HG02759 (cell line): ENCODE data around the gene MICALL1.
"Not testable (repeated sequence)": the region's sequence is repeated elsewhere in the genome, so short reads cannot be mapped to it uniquely, and the experiment has no call there.

ENCODE experiments used
- ATAC-seq: cut with Tn5 transposase; IDR thresholded peaks from one replicate; pipeline ENCODE4 v1.9.1; 2021; ENCODE audit warnings: mild to moderate bottlenecking, moderate library complexity; ENCODE audit not compliant: unreplicated experiment

MICALL1 gene

DNA sequence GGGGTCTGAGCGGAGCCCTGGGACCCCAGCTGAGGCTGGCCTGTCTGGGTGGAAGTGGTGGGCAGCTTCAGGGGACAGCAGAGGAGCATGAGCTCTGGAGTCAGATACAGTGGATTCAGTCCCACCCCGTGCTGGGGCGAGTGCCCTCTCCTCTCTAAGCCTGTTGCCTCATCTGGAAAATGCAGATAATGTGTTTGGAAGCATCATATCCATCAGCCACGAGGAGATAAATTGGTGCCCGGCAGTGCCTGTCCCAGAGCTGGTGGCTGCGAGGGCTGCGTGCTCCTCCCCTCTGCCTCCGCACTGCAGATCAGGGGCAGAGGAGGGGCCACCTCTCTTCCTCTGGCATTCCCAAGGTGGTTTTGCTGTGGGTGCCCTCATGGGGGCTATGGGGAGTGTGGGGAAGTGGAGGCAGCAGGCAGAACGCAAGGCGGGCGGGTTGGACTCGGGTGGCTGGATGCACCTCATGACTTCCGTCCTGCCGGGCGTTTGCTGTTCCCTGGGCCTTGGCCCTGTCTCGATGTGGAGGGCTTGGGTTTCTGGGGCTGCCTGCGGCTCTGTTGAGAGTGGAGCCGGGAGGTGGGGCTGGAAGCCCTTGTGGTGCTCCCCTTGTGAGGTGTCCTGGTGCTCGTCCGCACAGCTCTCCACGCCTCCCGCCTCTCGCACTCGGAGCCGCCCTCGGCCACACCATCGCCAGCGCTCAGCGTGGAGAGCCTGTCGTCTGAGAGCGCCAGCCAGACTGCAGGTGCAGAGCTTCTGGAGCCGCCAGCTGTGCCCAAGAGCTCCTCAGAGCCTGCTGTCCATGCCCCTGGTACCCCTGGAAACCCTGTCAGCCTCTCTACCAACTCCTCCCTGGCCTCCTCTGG, 20.9 kb downstream of the MICALL1 start:
- no peak for ATAC-seq

DNA sequence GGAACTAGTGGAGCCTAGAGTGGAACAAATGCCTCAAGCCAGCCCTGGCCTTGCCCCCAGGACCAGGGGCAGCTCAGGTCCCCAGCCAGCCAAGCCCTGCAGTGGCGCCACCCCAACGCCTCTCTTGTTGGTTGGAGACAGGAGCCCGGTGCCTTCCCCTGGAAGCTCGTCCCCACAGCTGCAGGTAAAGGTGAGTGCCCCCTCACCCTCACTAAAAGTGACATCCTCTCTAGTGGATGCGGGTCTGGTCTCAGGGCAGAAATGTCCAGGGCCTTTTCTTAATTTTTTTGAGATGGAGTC, 21.5 kb downstream of the MICALL1 start:
- ATAC-seq = no peak

DNA sequence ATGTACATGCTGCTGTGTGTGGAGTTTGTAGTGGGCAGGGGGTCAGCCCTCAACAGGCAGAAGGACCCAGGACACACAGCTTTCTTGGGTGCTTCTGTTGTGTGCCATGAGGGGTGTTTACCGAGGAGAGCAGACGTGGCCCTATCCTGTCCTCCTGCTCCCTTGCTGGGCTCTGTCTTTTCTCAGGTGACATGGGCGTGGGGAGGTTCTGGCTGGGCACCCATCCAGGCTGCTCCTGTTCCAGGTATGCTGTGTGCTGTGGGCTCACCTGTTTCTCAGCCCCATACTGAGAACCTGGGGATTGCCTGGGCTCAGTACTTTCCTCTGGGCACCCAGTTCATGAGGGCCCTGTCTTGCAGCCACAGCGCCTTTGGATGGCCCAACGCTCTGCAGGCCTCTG, 23.3 kb downstream of the MICALL1 start:
- ATAC-seq = no peak

DNA sequence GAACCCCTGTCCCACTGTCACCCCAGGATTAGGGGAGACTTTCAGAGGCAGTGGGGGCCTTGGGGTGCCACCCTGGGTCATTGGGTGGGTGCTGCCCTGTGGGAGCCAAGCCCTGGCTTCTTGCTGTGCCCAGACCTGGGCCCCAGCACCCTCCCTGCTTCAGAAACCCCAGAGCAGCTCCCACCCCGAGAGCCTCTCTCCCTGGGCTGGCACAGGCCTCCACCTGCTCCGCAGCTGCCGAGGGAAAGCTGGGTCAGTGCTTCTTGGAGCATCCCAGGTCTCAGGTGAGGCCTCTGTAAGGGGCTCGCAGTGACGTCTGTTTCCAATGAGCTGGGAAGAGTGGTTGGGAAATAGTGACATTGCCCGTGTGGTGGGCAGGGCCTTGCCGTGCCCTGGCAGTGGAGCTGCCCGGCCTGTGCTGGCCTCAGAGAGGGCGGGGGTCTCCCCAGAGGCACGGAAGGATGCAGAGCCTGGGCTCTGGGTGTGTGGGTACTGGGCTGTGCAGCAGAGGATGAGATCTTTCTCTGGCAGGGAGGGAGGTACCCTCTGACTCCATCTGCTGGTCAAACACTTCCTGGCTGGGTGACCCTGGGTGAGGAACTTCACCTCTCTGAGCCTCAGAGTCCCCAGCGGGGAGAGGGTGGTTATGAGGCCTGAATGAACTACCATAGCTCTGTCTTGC, 24.3 kb downstream of the MICALL1 start:
- ATAC-seq = no peak

DNA sequence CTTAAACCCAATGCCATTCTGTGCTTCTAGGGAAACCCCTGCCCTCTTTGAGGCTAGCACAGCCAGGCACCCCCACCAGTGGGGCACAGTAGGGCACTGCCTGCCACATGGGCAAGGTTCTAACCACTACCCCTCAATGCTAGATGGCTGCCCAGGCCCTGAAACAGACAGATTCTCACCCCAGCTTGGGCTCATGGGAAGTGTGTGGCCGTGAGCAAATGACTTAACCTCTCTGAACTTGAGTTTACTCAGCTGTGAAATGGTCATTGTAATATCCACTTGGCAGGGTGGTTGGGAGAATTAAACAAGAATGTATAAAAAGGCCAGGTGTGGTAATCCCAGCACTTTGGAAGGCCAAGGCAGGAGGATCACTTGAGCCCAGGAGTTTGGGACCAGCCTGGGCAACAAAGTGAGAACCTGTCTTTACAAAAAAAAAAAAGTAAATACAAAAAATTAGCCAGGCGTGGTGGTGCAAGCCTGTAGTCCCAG, 24.9 kb downstream of the MICALL1 start:
- ATAC-seq = no peak

DNA sequence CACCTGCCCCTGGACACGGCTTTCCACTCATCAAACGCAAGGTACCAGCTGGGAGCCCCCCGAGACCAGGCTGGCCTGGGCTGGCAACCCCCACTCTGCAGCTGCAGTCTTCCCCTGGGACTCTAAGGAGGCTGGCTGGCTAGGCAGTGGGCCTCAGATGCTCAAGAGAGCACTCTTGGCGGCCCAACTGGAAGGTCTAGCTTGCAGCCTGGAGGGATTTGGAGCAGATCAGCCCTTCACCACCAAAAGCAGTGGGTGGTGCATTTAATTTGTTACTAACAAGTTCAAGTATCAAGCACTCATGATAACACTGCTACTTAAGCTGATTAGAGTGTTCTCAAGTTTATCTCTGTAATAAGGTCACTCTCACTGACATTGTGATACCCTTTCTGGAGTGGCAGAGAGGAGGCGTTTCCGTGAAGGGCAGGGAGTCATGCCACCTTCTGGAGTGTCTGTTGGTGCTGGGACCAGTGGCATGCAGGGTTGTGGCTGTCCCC, 25.8 kb downstream of the MICALL1 start:
- no peak for ATAC-seq

DNA sequence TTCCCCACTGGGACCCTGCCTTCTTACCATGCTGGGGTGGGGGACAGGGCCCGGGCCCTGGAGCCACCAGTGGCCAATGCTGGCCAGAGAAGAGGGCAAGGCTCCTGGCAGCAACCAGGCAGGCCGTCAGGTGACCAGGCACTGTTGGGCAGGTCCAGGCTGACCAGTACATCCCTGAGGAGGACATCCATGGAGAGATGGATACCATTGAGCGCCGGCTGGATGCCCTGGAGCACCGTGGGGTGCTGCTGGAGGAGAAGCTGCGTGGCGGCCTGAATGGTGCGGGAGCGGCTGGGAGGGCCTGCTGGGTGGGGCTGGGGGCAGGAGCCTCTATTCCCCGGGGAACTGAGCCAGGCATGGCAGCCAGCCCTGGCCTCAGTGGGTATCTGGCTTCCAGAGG, 26.3 kb downstream of the MICALL1 start:
- no peak for ATAC-seq

DNA sequence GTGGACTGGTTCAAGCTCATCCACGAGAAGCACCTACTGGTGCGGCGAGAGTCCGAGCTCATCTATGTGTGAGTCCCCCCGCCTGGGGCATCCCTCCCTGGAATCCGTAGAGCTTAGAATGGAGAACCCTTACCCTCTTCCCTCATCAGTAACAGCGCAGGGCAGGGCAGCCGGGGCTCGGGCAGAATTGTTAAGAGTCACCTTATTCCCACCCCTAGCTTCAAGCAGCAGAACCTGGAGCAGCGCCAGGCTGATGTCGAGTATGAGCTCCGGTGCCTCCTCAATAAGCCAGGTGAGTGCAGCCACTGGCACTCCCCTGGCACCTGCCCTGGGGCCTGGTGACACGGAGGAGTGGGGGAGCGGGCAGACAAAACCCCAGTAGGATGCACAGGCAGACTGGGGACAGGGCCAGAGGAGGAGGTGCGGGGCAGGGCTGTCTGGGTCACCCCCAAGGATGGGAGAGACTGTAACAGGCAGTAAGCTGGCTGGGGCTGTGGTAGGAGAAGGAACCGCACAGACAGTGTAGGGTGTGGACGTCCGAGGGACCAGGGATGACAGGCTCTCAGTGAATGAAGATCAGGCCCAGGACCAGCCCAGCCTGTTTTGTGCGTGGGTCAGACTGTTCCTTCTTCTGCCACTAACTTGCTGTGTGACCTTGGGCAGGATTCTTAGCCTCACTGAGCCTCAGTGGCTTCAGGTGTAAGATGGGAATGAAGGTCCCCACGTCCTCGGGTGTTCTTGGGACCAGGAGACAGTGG, 26.9 kb downstream of the MICALL1 start:
- no peak for ATAC-seq

DNA sequence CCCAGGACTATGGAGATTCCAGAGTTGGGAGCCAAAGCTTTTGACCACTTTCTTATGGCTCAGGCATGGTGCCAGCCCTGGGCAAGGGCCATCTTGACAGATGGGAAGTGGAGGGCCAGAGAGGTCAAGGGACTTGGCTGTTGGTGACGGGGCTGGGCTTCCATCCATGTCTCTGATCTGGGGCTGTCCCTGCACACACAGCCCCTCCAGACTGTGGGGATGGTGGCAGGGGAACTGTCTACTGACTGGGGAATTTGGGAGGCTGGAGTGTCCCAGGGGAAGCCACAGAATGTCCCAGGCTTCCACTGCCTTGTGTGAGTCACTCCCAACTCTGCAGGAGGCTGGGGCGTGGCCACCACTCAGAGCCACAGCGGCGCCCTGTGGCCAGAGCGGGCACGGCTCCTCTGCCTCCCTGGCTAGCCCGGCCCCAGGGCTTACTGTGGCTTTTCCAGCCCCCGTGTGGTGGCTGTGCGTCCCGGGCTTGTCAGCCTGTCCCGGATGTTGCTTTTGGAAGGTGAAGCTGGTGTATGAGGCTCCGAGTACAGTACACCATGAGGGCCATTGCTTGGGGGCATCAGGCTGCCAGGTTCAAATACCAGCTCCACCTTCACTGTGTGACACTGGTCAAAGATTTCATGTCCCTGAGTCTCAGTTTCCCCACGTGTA, 27.7 kb downstream of the MICALL1 start:
- peak; percentile 92 for ATAC-seq

DNA sequence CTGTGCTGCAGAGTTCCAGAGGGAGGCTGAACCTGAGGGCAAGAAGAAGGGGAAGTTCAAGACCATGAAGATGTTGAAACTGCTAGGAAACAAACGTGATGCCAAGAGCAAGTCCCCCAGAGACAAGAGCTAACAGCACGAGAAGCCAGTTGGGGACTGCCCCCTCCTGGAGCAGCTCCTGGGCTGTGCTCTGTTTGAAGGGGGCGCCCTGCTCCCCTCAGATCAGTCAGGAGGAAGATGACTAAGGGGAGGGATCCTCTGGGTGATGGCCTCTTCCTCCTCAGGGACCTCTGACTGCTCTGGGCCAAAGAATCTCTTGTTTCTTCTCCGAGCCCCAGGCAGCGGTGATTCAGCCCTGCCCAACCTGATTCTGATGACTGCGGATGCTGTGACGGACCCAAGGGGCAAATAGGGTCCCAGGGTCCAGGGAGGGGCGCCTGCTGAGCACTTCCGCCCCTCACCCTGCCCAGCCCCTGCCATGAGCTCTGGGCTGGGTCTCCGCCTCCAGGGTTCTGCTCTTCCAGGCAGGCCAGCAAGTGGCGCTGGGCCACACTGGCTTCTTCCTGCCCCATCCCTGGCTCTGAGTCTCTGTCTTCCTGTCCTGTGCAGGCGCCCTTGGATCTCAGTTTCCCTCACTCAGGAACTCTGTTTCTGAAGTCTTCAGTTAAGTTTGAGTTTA, 34.7 kb downstream of the MICALL1 start:
- ATAC-seq = no peak

DNA sequence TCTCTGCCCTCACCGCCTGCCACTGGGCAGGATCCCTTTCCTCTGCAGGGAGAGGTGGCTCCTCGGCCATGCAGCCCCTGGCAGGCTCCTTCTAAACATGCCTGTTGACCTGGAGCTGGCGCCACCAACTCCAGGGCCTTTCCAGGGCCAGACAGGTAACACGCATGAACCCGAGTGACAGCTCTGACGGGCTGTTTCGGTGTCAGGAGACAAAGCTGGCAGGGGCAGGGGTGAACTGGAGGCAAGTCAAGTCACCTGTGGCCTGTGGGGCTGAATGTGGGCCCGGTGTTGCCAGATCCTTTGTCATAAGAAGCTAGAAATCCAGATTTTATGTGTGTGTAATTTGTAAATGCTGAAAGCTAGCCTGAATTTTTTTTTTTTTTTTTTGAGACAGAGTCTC, 36.0 kb downstream of the MICALL1 start:
- ATAC-seq = no peak

DNA sequence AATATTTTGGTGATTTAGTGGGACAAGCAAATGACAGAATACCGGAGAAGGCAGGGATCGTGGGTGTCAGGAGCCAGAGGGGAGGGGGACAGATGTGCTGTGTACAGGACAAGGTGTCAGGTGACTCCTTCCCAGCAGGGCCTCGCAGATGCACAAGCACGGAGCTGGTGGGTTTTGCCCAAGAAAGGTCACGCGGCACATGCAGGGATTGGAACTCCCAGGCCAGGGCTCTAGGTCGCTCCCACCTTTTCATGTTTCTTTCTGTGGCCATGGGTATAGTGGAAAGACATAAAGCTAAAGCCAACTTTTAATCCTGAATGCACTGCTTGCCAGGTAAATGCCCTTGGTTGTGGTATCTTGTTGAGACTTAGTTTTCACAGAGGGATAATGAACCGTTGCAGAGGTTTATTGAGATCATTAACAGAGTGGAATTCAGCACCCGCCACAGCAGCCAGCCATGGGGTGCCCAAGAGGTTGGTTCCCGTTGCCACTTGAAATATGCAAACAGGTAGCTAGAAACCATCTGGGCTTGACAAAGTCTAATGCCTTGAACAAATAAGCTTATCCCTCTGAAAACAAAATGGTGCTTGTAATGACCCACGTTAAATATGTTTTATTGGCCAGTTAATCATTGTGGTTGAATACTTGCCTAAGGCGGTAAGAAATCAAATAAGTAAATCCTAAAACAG, 37.2 kb downstream of the MICALL1 start:
- ATAC-seq = no peak

DNA sequence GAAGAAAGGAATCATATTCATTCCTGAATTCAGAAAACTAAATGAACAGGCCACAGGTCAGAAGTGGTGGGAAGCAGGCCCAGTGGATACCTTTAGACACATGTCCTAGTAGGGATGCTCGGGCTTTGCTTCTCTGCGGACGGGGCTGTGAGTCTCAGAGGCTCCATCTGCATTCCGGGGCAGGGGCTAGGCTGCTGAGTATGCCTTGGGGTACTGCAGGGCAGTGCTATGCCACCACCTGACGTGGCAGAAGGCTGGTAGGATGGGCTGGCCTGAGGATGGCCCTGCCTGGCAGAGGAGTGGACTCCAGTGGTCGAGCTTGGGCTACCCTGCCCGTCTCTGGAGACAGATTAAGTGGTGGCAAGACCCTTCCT, 37.7 kb downstream of the MICALL1 start:
- ATAC-seq = no peak

DNA sequence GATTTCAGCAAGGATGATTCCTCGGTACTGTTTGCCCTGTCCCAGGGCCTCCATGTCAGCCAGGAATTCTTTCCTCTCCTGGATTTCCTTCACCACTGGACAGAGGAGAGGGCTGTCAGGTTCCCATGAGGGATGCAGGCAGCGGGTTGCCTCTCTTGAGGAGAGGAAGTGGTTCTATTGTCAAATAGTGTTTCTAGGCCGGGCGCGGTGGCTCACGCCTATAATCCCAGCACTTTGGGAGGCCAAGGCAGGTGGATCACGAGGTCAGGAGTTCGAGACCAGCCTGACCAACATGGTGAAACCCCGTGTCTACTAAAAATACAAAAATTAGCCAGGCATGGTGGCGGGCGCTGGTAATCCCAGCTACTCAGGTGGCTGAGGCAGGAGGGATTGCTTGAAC, 38.3 kb downstream of the MICALL1 start:
- not testable (repeated sequence) for ATAC-seq

DNA sequence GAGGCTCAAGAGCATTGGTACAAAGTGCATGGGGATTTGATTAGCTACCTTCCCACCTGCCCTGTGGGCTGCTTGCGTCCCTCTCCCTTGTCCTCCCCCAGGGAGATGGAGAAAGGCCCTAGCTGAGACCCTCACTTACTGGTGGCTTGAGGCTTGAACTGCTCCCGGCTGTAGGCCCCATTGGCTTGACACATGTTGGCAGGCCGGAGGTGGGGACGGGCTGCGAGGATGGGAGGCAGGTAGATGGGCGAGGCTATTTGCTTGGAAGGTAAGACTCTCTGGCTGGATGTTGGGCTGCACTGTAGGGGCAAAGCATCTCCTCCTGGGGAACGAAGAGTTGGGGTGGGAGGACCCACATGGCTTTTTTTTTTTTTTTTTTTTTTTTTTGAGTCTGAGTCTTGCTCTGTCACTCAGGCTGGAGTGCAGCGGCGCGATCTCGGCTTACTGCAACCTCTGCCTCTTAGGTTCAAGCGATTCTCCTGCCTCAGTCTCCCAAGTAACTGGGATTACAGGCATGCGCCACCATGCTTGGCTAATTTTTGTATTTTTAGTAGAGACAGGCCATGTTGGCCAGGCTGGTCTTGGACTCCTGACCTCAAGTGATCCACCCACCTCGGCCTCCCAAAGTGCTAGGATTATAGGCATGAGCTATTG, 41.2 kb downstream of the MICALL1 start:
- ATAC-seq = not testable (repeated sequence)

DNA sequence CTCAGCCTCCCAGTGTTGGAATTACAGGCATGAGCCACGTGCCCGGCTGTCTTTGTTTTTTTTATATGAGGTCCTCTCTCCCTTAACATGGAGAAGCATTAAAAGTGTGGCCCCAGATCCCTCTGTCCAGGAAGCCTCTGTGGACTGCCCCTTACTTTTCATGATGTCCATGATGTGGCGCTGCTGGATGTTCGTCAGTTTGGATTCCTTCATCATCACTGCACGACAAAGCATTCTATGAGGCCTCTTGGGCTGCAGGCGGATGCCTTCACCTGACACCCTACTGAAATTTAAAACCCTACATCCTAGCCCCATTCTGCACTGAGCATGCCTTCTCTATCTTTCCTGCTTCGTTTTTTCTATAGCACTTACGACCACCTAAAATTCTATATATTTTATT, 45.2 kb downstream of the MICALL1 start:
- ATAC-seq = no peak

DNA sequence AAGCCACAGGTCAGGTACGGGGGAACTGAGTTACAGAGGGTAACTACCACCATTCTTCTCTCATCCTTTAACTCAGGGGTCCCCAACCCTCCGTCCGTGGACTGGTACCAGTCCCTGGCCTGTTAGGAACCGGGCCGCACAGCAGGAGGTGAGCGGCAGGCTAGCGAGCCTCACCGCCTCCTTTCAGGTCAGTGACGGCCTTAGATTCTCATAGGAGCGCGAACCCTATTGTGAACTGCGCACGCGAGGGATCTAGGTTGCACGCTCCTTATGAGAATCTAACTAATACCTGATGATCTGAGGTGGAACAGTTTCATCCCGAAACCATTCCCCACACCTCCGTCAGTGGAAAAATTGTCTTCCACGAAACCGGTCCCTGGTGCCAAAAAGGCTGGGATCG, 46.5 kb downstream of the MICALL1 start:
- not testable (repeated sequence) for ATAC-seq

DNA sequence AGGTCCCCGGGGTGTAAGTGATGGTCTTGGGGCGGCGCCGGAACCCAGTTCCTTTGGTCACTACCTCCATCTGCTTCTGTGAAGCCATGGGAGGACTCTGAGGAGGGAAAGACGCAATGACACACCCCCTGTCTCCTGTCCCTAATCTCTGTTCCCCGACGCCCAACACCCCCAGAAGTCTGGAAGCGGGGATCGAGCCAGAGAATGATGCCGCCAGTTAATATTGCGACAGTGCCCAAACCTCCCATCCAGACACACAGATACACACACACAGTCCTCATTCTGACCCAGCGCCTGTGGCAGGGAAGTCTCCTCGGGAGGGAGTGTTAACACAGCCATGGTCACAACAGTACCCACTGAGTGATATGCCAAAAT, 47.0 kb downstream of the MICALL1 start:
- no peak for ATAC-seq

DNA sequence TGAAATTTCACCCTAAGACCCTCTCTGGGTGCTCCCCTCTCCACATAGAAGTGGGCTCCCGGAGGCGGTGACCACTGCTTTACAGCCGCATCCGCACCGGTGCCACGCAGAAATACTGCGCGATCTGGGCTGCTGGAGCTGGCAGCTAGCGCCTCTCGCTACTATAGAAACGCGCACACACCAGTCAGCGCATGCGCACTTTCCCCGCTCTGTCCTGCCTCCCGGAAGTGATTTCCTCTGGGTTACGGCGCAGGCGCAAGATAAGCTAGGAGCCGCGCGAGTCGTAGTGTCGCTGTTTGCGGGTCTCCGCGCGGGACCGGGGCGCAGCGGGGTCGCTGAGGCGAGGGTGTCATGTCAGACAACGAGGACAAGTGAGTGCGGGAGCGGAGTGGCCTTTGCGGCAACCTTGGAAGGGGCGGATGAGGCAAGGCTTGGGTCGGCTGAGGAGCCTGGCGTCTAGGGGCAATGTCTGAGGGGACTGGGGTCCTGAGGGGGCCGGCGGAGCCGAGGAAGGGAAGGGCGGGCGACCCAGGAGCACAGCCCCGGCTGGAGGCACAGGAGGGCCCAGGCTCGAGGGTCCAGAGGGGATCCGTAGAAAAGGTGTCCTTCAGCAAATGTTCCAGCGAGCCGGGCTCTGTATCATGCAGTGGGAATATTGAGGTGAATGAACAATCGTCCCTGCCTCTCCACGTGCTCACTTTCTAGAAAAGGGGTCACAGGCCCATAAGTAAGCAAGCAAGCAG, 47.5 kb downstream of the MICALL1 start, which contains the start of the genes C22orf23 and POLR2F:
Gene C22orf23 (minus strand): TSS at position 165 of the 743 bp plus-strand sequence. CDS start 452 bp downstream, outside the sequence.
Gene POLR2F (plus strand): TSS at position 263 of the 743 bp plus-strand sequence. CDS start 89 bp downstream, at position 352.
- ATAC-seq = peak; percentile 93
